Neuronal stem cell (in vitro differentiated cells): ENCODE results near the gene SENP1.
"Not testable (repeated sequence)": the region's sequence is repeated elsewhere in the genome, so short reads cannot be mapped to it uniquely, and the experiment has no call there.

Experiments
- DNase-seq: peaks from one replicate; pipeline ENCODE4 v3.0.0-alpha.2; 2013; ENCODE audit warnings: low spot score
- H2AFZ ChIP-seq: one replicate; pipeline ENCODE4 v1.6.1; 2013; ENCODE audit warnings: mild to moderate bottlenecking, low read length, inconsistent platforms
- H2AK5ac ChIP-seq: 2 replicates; pipeline ENCODE4 v1.6.1; 2013; ENCODE audit warnings: low read depth, mild to moderate bottlenecking, inconsistent platforms, low read length, moderate library complexity, mixed read lengths
- H2BK120ac ChIP-seq: 2 replicates; pipeline ENCODE4 v1.6.1; 2013; ENCODE audit warnings: low read depth, mild to moderate bottlenecking, inconsistent platforms, low read length, moderate library complexity, mixed read lengths
- H2BK12ac ChIP-seq: one replicate; pipeline ENCODE4 v1.6.1; 2013; ENCODE audit warnings: low read length, inconsistent platforms
- H2BK15ac ChIP-seq: 2 replicates; pipeline ENCODE4 v1.6.1; 2013; ENCODE audit warnings: mild to moderate bottlenecking, low read length, inconsistent platforms, mixed read lengths
- H2BK5ac ChIP-seq: one replicate; pipeline ENCODE4 v1.6.1; 2013; ENCODE audit warnings: inconsistent platforms, mild to moderate bottlenecking, low read length, moderate library complexity
- H3K14ac ChIP-seq: one replicate; pipeline ENCODE4 v1.6.1; 2013; ENCODE audit warnings: low read length, inconsistent platforms
- H3K18ac ChIP-seq: 2 replicates; pipeline ENCODE4 v1.6.1; 2013; ENCODE audit warnings: low read length, inconsistent platforms
- H3K23ac ChIP-seq: 2 replicates; pipeline ENCODE4 v1.6.1; 2013; ENCODE audit warnings: low read depth, mild to moderate bottlenecking, mixed read lengths, low read length, inconsistent platforms; ENCODE audit not compliant: poor library complexity
- H3K27ac ChIP-seq: replicated peaks from 3 replicates; pipeline ENCODE4 v1.5.1; 2013; ENCODE audit warnings: low read length, inconsistent platforms
- H3K27me3 ChIP-seq, 3 experiments: 2 replicates each; pipeline ENCODE4 v1.6.1; 2013; ENCODE audit warnings: low read length in 3 of 3, mild to moderate bottlenecking in 2 of 3, inconsistent platforms in 1 of 3, low read depth in 1 of 3, mixed read lengths in 1 of 3, moderate library complexity in 1 of 3; ENCODE audit not compliant: control insufficient read depth in 3 of 3, insufficient read depth in 3 of 3
- H3K36me3 ChIP-seq, 2 donors: replicated peaks in 1 of 2; 2 replicates each; pipeline ENCODE4 v1.6.1; 2013; ENCODE audit warnings: low read length in 2 of 2; ENCODE audit not compliant: control insufficient read depth in 2 of 2, insufficient read depth in 2 of 2
- H3K4ac ChIP-seq: 2 replicates; pipeline ENCODE4 v1.6.1; 2013; ENCODE audit warnings: inconsistent platforms, mild to moderate bottlenecking, low read length, moderate library complexity
- H3K4me1 ChIP-seq, 2 donors: 1 replicate in 1 of 2; 2 replicates in 1 of 2; pipeline ENCODE4 v1.6.1; 2013; ENCODE audit warnings: low read length in 2 of 2, low read depth in 1 of 2; ENCODE audit not compliant: control insufficient read depth in 2 of 2, insufficient read depth in 1 of 2
- H3K4me2 ChIP-seq: one replicate; pipeline ENCODE4 v1.6.1; 2013; ENCODE audit warnings: mild to moderate bottlenecking, low read length, inconsistent platforms; ENCODE audit not compliant: insufficient read depth, poor library complexity, severe bottlenecking
- H3K4me3 ChIP-seq, 2 donors: 2 replicates each; pipeline ENCODE4 v1.5.1; 2013; ENCODE audit warnings: low read length in 2 of 2, mild to moderate bottlenecking in 2 of 2, inconsistent platforms in 1 of 2, moderate library complexity in 1 of 2
- H3K79me1 ChIP-seq: one replicate; pipeline ENCODE4 v1.6.1; 2013; ENCODE audit warnings: low read depth, mild to moderate bottlenecking, inconsistent platforms, low read length, moderate library complexity
- H3K9ac ChIP-seq: one replicate; pipeline ENCODE4 v1.6.1; 2013; ENCODE audit warnings: mild to moderate bottlenecking, low read depth, low read length, inconsistent platforms; ENCODE audit not compliant: poor library complexity
- H3K9me3 ChIP-seq, 2 donors: replicated peaks in 1 of 2; 2 replicates each; pipeline versions ENCODE3 to v1.6.1; 2013; ENCODE audit warnings: low read length in 2 of 2, mild to moderate bottlenecking in 2 of 2, inconsistent platforms in 1 of 2, low read depth in 1 of 2, mixed read lengths in 1 of 2, moderate library complexity in 1 of 2; ENCODE audit not compliant: control insufficient read depth in 2 of 2, insufficient read depth in 1 of 2
- H4K8ac ChIP-seq: one replicate; pipeline ENCODE4 v1.6.1; 2013; ENCODE audit warnings: low read depth, mild to moderate bottlenecking, inconsistent platforms, low read length, moderate library complexity
- H4K91ac ChIP-seq: one replicate; pipeline ENCODE4 v1.6.1; 2013; ENCODE audit warnings: low read length, low read depth, mild to moderate bottlenecking, inconsistent platforms; ENCODE audit not compliant: poor library complexity
- WGBS, 2 donors: extraction: QIAGEN DNeasy Blood & Tissue Kit; methylation state at CpG; one replicate each; pipeline ENCODE4 v1.1.7; 2013; ENCODE audit warnings: missing lambda C conversion rate in 2 of 2, mixed read lengths in 1 of 2; ENCODE audit not compliant: insufficient read length in 2 of 2, insufficient replicate concordance in 1 of 2; ENCODE audit errors: extremely low coverage in 2 of 2; 5-methylcytosine and 5-hydroxymethylcytosine counted together

SENP1 gene

GRCh38 chr12:48125542-48125941 lies 19.7 kb upstream of the SENP1 start:
- H3K9ac ChIP-seq, H4K91ac ChIP-seq, H3K9me3 ChIP-seq, H3K18ac ChIP-seq, H3K27ac ChIP-seq, H3K14ac ChIP-seq, DNase-seq, H4K8ac ChIP-seq, H3K4me3 ChIP-seq, H3K4ac ChIP-seq, H2AFZ ChIP-seq, H2BK12ac ChIP-seq, H2AK5ac ChIP-seq, H2BK5ac ChIP-seq, H3K79me1 ChIP-seq, H3K27me3 ChIP-seq, H2BK120ac ChIP-seq, H3K4me2 ChIP-seq, H2BK15ac ChIP-seq, H3K23ac ChIP-seq: not testable (repeated sequence)
- peaks cover 15 to 17% of the 10 kb centered on the region in 2 donors for H3K4me1 ChIP-seq
- no CpG with 5 or more reads among the region's 5 CpGs for WGBS, 2 donors
- H3K36me3 ChIP-seq: peaks cover 14 to 79% of the 10 kb centered on the region in 2 donors

GRCh38 chr12:48123169-48123568 lies 17.3 kb upstream of the SENP1 start:
- H3K79me1 ChIP-seq: no peaks in the 10 kb centered on the region
- peaks cover 21 to 25% of the 10 kb centered on the region in 2 donors for H3K4me1 ChIP-seq
- no peak overlapping the region for H3K4ac ChIP-seq
- H2BK5ac ChIP-seq: no peak overlapping the region
- H3K9ac ChIP-seq: no peak overlapping the region
- H2BK120ac ChIP-seq: no peak overlapping the region
- peaks cover 7 to 55% of the 10 kb centered on the region in 2 donors for H3K36me3 ChIP-seq
- no peak overlapping the region for H2AK5ac ChIP-seq
- DNase-seq: no peak
- H3K18ac ChIP-seq: no peak overlapping the region
- WGBS, 2 donors: 100% methylated on average over 2 of the region's 4 CpGs; no CpG with 5 or more reads in 1 of the 2 donors
- no peak overlapping the region for H2AFZ ChIP-seq
- H2BK15ac ChIP-seq: no peak overlapping the region
- no peak overlapping the region for H3K27ac ChIP-seq
- H4K91ac ChIP-seq: no peak overlapping the region
- no peak overlapping the region for H4K8ac ChIP-seq
- no peak overlapping the region for H3K4me3 ChIP-seq
- H3K4me2 ChIP-seq: no peak overlapping the region
- no peak overlapping the region for H2BK12ac ChIP-seq
- no peaks in the 10 kb centered on the region for H3K9me3 ChIP-seq
- H3K23ac ChIP-seq: no peak overlapping the region
- H3K14ac ChIP-seq: no peak overlapping the region
- no peaks in the 10 kb centered on the region for H3K27me3 ChIP-seq

GRCh38 chr12:48122065-48122834 lies 16.4 kb upstream of the SENP1 start:
- H2AK5ac ChIP-seq: no peak overlapping the region
- H3K9ac ChIP-seq: no peak overlapping the region
- no peak for DNase-seq
- H3K14ac ChIP-seq: no peak overlapping the region
- no peak overlapping the region for H4K91ac ChIP-seq
- no peaks in the 10 kb centered on the region for H3K9me3 ChIP-seq
- no peak overlapping the region for H4K8ac ChIP-seq
- H2BK12ac ChIP-seq: no peak overlapping the region
- peaks cover 6 to 46% of the 10 kb centered on the region in 2 donors for H3K36me3 ChIP-seq
- peak overlapping the region; percentile 28 for H3K4me2 ChIP-seq
- no peaks in the 10 kb centered on the region for H3K79me1 ChIP-seq
- H3K23ac ChIP-seq: no peak overlapping the region
- WGBS, 2 donors: no CpG with 5 or more reads among the region's 2 CpGs
- H2BK5ac ChIP-seq: no peak overlapping the region
- no peak overlapping the region for H3K4ac ChIP-seq
- no peak overlapping the region for H2BK120ac ChIP-seq
- no peaks in the 10 kb centered on the region for H3K27me3 ChIP-seq
- H3K4me3 ChIP-seq: no peak overlapping the region
- H3K4me1 ChIP-seq: peaks cover 21 to 25% of the 10 kb centered on the region in 2 donors
- peak overlapping the region; percentile 31 for H3K18ac ChIP-seq
- peak overlapping the region; percentile 4 for H3K27ac ChIP-seq
- no peak overlapping the region for H2BK15ac ChIP-seq
- no peak overlapping the region for H2AFZ ChIP-seq

- Histone ChIP-seq H2BK15ac (no peak overlapping the region), H4K8ac (no peak overlapping the region), H3K79me1 (no peaks in the 10 kb centered on the region), H2AFZ (no peak overlapping the region), H3K23ac (no peak overlapping the region), H3K14ac (no peak overlapping the region), H3K36me3 (peaks cover 6 to 38% of the 10 kb centered on the region in 2 donors), H3K4ac (no peak overlapping the region), H2BK120ac (no peak overlapping the region), H3K4me1 (peaks cover 21 to 25% of the 10 kb centered on the region in 2 donors), H3K9me3 (no peaks in the 10 kb centered on the region), H3K4me3 (no peak overlapping the region), H2BK5ac (no peak overlapping the region), H4K91ac (no peak overlapping the region), H3K27me3 (no peaks in the 10 kb centered on the region), H2AK5ac (no peak overlapping the region), H2BK12ac (no peak overlapping the region), H3K27ac (no peak overlapping the region), H3K18ac (no peak overlapping the region), H3K4me2 (peak overlapping the region; percentile 28), H3K9ac (no peak overlapping the region)
- DNase-seq: peak; percentile 85
- whole genome bisulfite sequencing, 2 donors: no CpG with 5 or more reads among the region's 1 CpG
These were observed 15.6 kb upstream of the SENP1 start for GRCh38 chr12:48121522-48121921.
